ENCODE measurements around the gene AJAP1. TPM values are rescaled to one million over a fixed set of nuclear protein-coding genes. Genes with fewer than 3 reads are reported as not detected.

AJAP1 gene
- total and polyA plus RNA-seq, 2 experiments from 2014 or later: 0.13 to 0.64 TPM

GRCh38 chr1:4700801-4701200 lies 46.4 kb downstream of the AJAP1 start:
- DNase-seq (ENCODE audit: low spot score): no peak

GRCh38 chr1:4701276-4701675 lies 46.9 kb downstream of the AJAP1 start:
- Histone ChIP-seq H3K4me3 (no peak overlapping the region), H3K9me2 (replicated peaks; ENCODE audit: insufficient read depth) (no peaks in the 10 kb centered on the region), H3K36me3 (replicated peaks; ENCODE audit: insufficient read depth, low read depth) (no peaks in the 10 kb centered on the region), H3K27ac (no peak overlapping the region), H3K9me3 (ENCODE audit: low read depth) (no peaks in the 10 kb centered on the region), H3K4me2 (no peak overlapping the region), H4K20me1 (ENCODE audit: insufficient read depth, poor library complexity, severe bottlenecking) (no peaks in the 10 kb centered on the region), H3K27me3 (no peaks in the 10 kb centered on the region), H3K4me1 (ENCODE audit: insufficient read depth) (no peaks in the 10 kb centered on the region), H2AFZ (no peak overlapping the region), H3K79me2 (no peaks in the 10 kb centered on the region)
- no peak for DNase-seq (ENCODE audit: low spot score)
- 93% methylated on average over 9 of the region's 9 CpGs for WGBS (ENCODE audit: low lambda C conversion rate, missing lambda C conversion rate)
- TF ChIP-seq EZH2phosphoT487 (IDR thresholded peaks at IDR 0.05; ENCODE audit: low read depth, severe bottlenecking, unreplicated experiment) (no peak), EZH2 (IDR thresholded peaks at IDR 0.05; ENCODE audit: borderline replicate concordance) (no peak)
- TF ChIP-seq, protein P1, sequence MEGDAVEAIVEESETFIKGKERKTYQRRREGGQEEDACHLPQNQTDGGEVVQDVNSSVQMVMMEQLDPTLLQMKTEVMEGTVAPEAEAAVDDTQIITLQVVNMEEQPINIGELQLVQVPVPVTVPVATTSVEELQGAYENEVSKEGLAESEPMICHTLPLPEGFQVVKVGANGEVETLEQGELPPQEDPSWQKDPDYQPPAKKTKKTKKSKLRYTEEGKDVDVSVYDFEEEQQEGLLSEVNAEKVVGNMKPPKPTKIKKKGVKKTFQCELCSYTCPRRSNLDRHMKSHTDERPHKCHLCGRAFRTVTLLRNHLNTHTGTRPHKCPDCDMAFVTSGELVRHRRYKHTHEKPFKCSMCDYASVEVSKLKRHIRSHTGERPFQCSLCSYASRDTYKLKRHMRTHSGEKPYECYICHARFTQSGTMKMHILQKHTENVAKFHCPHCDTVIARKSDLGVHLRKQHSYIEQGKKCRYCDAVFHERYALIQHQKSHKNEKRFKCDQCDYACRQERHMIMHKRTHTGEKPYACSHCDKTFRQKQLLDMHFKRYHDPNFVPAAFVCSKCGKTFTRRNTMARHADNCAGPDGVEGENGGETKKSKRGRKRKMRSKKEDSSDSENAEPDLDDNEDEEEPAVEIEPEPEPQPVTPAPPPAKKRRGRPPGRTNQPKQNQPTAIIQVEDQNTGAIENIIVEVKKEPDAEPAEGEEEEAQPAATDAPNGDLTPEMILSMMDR (IDR thresholded peaks at IDR 0.05; ENCODE audit: poor library complexity): no peak

More at GRCh38 chr1:4700801-4701200, 46.4 kb downstream of the AJAP1 start:
- Histone ChIP-seq H3K4me2 (no peak overlapping the region), H3K9me2 (replicated peaks; ENCODE audit: insufficient read depth) (no peaks in the 10 kb centered on the region), H3K9me3 (ENCODE audit: low read depth) (no peaks in the 10 kb centered on the region), H3K79me2 (no peaks in the 10 kb centered on the region), H3K36me3 (replicated peaks; ENCODE audit: insufficient read depth, low read depth) (no peaks in the 10 kb centered on the region), H3K27ac (no peak overlapping the region), H3K4me1 (ENCODE audit: insufficient read depth) (no peaks in the 10 kb centered on the region), H3K27me3 (no peaks in the 10 kb centered on the region), H2AFZ (no peak overlapping the region), H4K20me1 (ENCODE audit: insufficient read depth, poor library complexity, severe bottlenecking) (no peaks in the 10 kb centered on the region), H3K4me3 (no peak overlapping the region)
- TF ChIP-seq EZH2phosphoT487 (IDR thresholded peaks at IDR 0.05; ENCODE audit: low read depth, severe bottlenecking, unreplicated experiment): no peak
- TF ChIP-seq EZH2 (IDR thresholded peaks at IDR 0.05; ENCODE audit: borderline replicate concordance): no peak
- WGBS (ENCODE audit: low lambda C conversion rate, missing lambda C conversion rate): 73% methylated on average over 13 of the region's 13 CpGs

GRCh38 chr1:4702464-4702863 lies 48.1 kb downstream of the AJAP1 start:
- Histone ChIP-seq H3K4me1 (ENCODE audit: insufficient read depth) (no peaks in the 10 kb centered on the region), H4K20me1 (ENCODE audit: insufficient read depth, poor library complexity, severe bottlenecking) (no peaks in the 10 kb centered on the region), H3K9me2 (replicated peaks; ENCODE audit: insufficient read depth) (no peaks in the 10 kb centered on the region), H3K27me3 (no peaks in the 10 kb centered on the region), H3K27ac (no peak overlapping the region), H3K79me2 (no peaks in the 10 kb centered on the region), H3K4me3 (no peak overlapping the region), H3K36me3 (replicated peaks; ENCODE audit: insufficient read depth, low read depth) (no peaks in the 10 kb centered on the region), H3K4me2 (no peak overlapping the region), H2AFZ (no peak overlapping the region), H3K9me3 (ENCODE audit: low read depth) (no peaks in the 10 kb centered on the region)
- no peak for DNase-seq (ENCODE audit: low spot score)
- WGBS (ENCODE audit: low lambda C conversion rate, missing lambda C conversion rate): 90% methylated on average over 12 of the region's 12 CpGs
- TF ChIP-seq EZH2phosphoT487 (IDR thresholded peaks at IDR 0.05; ENCODE audit: low read depth, severe bottlenecking, unreplicated experiment) (no peak), EZH2 (IDR thresholded peaks at IDR 0.05; ENCODE audit: borderline replicate concordance) (no peak)
- TF ChIP-seq, protein P1 (IDR thresholded peaks at IDR 0.05; ENCODE audit: poor library complexity): no peak

DNA sequence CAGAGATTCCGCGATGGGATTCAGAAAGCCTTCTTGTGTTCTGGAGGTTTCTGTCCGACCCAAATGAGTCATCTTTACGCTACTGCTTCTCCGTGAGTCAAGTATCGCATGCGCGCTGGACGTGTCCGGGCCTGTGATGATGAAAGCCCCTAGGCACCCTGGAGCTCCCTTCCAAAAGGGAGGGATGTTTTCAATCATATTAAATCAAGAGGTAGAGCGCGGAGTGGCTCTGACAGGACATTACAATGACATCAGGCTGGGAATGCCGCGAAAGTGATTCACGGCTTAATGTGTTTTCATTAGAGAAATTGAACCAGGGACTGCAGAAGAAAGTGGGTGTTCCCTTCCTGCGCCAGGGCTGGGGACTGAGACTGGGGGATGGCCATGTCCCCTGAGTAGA lies 48.5 kb downstream of the AJAP1 start:
- Histone ChIP-seq H2AFZ (no peak overlapping the region), H3K36me3 (replicated peaks; ENCODE audit: insufficient read depth, low read depth) (no peaks in the 10 kb centered on the region), H3K9me2 (replicated peaks; ENCODE audit: insufficient read depth) (no peaks in the 10 kb centered on the region), H3K4me2 (no peak overlapping the region), H3K4me3 (no peak overlapping the region), H3K27me3 (no peaks in the 10 kb centered on the region), H3K79me2 (no peaks in the 10 kb centered on the region), H3K9me3 (ENCODE audit: low read depth) (no peaks in the 10 kb centered on the region), H3K4me1 (ENCODE audit: insufficient read depth) (no peaks in the 10 kb centered on the region), H4K20me1 (ENCODE audit: insufficient read depth, poor library complexity, severe bottlenecking) (no peaks in the 10 kb centered on the region), H3K27ac (no peak overlapping the region)
- DNase-seq (ENCODE audit: low spot score): no peak
- TF ChIP-seq EZH2phosphoT487 (IDR thresholded peaks at IDR 0.05; ENCODE audit: low read depth, severe bottlenecking, unreplicated experiment): no peak
- TF ChIP-seq, protein P1 (IDR thresholded peaks at IDR 0.05; ENCODE audit: poor library complexity): no peak
- WGBS (ENCODE audit: low lambda C conversion rate, missing lambda C conversion rate): 83% methylated on average over 16 of the region's 16 CpGs
